ENCODE measurements around the gene RBPMS2.

- no peak for TF ChIP-seq MAX (IDR thresholded peaks at IDR 0.05)
- no peak for TF ChIP-seq CTCF (IDR thresholded peaks at IDR 0.05)
- no peak for TF ChIP-seq NR3C1 (IDR thresholded peaks at IDR 0.05)
These were observed 32.4 kb upstream of the RBPMS2 start for GRCh38 chr15:64807751-64808222.
